Parathyroid adenoma (tissue), 2 donors: Measurements from ENCODE around the gene COX8A.
"Not testable (repeated sequence)": the region's sequence is repeated elsewhere in the genome, so short reads cannot be mapped to it uniquely, and the experiment has no call there.

ENCODE experiments used
- H2AFZ ChIP-seq: fragments of 300-600 bp; sonication (generic); one replicate; pipeline ENCODE4 v1.7.0; 2017; ENCODE audit warnings: antibody characterized with exemption, mild to moderate bottlenecking
- H3K27ac ChIP-seq: fragments of 300-600 bp; sonication (generic); one replicate; pipeline ENCODE4 v1.7.0; 2017
- H3K27me3 ChIP-seq: fragments of 300-600 bp; sonication (generic); one replicate; pipeline ENCODE4 v1.7.0; 2017; ENCODE audit warnings: low read length; ENCODE audit not compliant: control insufficient read depth, insufficient read depth
- H3K36me3 ChIP-seq: fragments of 300-600 bp; sonication (generic); one replicate; pipeline ENCODE4 v1.7.0; 2017; ENCODE audit warnings: low read length; ENCODE audit not compliant: control insufficient read depth, insufficient read depth
- H3K4me1 ChIP-seq: fragments of 300-600 bp; sonication (generic); one replicate; pipeline ENCODE4 v1.7.0; 2017; ENCODE audit warnings: control low read depth
- H3K4me2 ChIP-seq: fragments of 300-600 bp; sonication (generic); one replicate; pipeline ENCODE4 v1.7.0; 2017; ENCODE audit warnings: low read length
- H3K4me3 ChIP-seq: fragments of 300-600 bp; sonication (generic); one replicate; pipeline ENCODE4 v1.7.0; 2017; ENCODE audit warnings: low read depth, low read length
- H3K79me2 ChIP-seq: fragments of 300-600 bp; sonication (generic); one replicate; pipeline ENCODE4 v1.7.0; 2017; ENCODE audit warnings: control low read depth
- H3K9ac ChIP-seq: fragments of 300-600 bp; sonication (generic); one replicate; pipeline ENCODE4 v1.7.0; 2017; ENCODE audit warnings: mild to moderate bottlenecking
- H3K9me3 ChIP-seq: fragments of 300-600 bp; sonication (generic); one replicate; pipeline ENCODE4 v1.7.0; 2017; ENCODE audit warnings: low read length; ENCODE audit not compliant: control insufficient read depth
- CTCF ChIP-seq: fragments of 300-600 bp; sonication (generic); IDR thresholded peaks from one replicate; pipeline ENCODE4 v1.7.0; 2017; ENCODE audit warnings: antibody characterized with exemption, mild to moderate bottlenecking
- donor health status: primary hyperparathyroidism.

COX8A gene

GRCh38 chr11:63961608-63962412, 12.6 kb upstream of the COX8A start:
- Histone ChIP-seq H3K9me3 (no peaks in the 10 kb centered on the region), H3K4me3 (no peak overlapping the region), H3K27ac (no peak overlapping the region), H3K4me2 (no peak overlapping the region), H3K27me3 (no peaks in the 10 kb centered on the region), H2AFZ (no peak overlapping the region), H3K79me2 (no peaks in the 10 kb centered on the region), H3K9ac (no peak overlapping the region), H3K36me3 (no peaks in the 10 kb centered on the region), H3K4me1 (no peaks in the 10 kb centered on the region)
- no peak for TF ChIP-seq CTCF

GRCh38 chr11:63963895-63964294, 10.5 kb upstream of the COX8A start:
- H2AFZ ChIP-seq, H3K27me3 ChIP-seq, H3K9ac ChIP-seq, H3K9me3 ChIP-seq, H3K79me2 ChIP-seq, H3K4me2 ChIP-seq, H3K36me3 ChIP-seq, H3K4me1 ChIP-seq, H3K4me3 ChIP-seq, H3K27ac ChIP-seq: not testable (repeated sequence)

GRCh38 chr11:63966444-63966843, 8.0 kb upstream of the COX8A start:
- Histone ChIP-seq H3K36me3 (no peaks in the 10 kb centered on the region), H3K4me3 (no peak overlapping the region), H3K27ac (no peak overlapping the region), H3K79me2 (no peaks in the 10 kb centered on the region), H2AFZ (no peak overlapping the region), H3K9ac (no peak overlapping the region), H3K4me2 (no peak overlapping the region), H3K4me1 (no peaks in the 10 kb centered on the region), H3K9me3 (no peaks in the 10 kb centered on the region), H3K27me3 (no peaks in the 10 kb centered on the region)
- no peak for TF ChIP-seq CTCF

- Histone ChIP-seq H3K27me3 (no peaks in the 10 kb centered on the region), H3K79me2 (no peaks in the 10 kb centered on the region), H3K9me3 (no peaks in the 10 kb centered on the region), H3K36me3 (no peaks in the 10 kb centered on the region), H3K4me3 (no peak overlapping the region), H3K27ac (no peak overlapping the region), H3K4me2 (no peak overlapping the region), H3K4me1 (no peaks in the 10 kb centered on the region), H2AFZ (no peak overlapping the region), H3K9ac (no peak overlapping the region)
- no peak for TF ChIP-seq CTCF
These were observed 5.0 kb upstream of the COX8A start for GRCh38 chr11:63969461-63969860.

GRCh38 chr11:63970902-63971301, 3.5 kb upstream of the COX8A start:
- no peak for TF ChIP-seq CTCF
- Histone ChIP-seq H3K4me3 (no peak overlapping the region), H2AFZ (no peak overlapping the region), H3K79me2 (peaks cover 8% of the 10 kb centered on the region), H3K36me3 (no peaks in the 10 kb centered on the region), H3K27me3 (no peaks in the 10 kb centered on the region), H3K4me1 (no peaks in the 10 kb centered on the region), H3K9ac (no peak overlapping the region), H3K9me3 (no peaks in the 10 kb centered on the region), H3K27ac (no peak overlapping the region), H3K4me2 (no peak overlapping the region)

- H3K9me3 ChIP-seq, H3K4me2 ChIP-seq, H3K4me1 ChIP-seq, H3K36me3 ChIP-seq, H3K9ac ChIP-seq, H3K4me3 ChIP-seq, H3K27ac ChIP-seq, H2AFZ ChIP-seq, H3K27me3 ChIP-seq: not testable (repeated sequence)
- peaks cover 12% of the 10 kb centered on the region for H3K79me2 ChIP-seq
These were observed 535 bp upstream of the COX8A start for GRCh38 chr11:63973912-63974258.
